K562 (cell line): ENCODE results near the gene APOBEC3C. TPM values are rescaled to one million over a fixed set of nuclear protein-coding genes. Genes with fewer than 3 reads are reported as not detected.
"Not testable (repeated sequence)": the region's sequence is repeated elsewhere in the genome, so short reads cannot be mapped to it uniquely, and the experiment has no call there.

ENCODE experiments used
- ATAC-seq: fragments of 200-7000 bp; cut with Tn5 transposase; 3 replicates; pipeline ENCODE4 v1.9.1; 2020; ENCODE audit warnings: moderate library complexity
- BruUV-seq: library from RNA; stranded (reverse); fragments of 400-500 nt; replicated peaks from 2 replicates; lab custom pipeline; 2021; lab: Mats Ljungman, UMichigan
- CTCF ChIA-PET: fragments of 300-600 bp; formaldehyde crosslinking; extraction: SDS; loops from one replicate; lab custom pipeline; 2021; ENCODE audit warnings: low intra/inter-chr PET ratio; lab: Yijun Ruan, JAX
- POLR2A ChIA-PET: fragments of 300-600, 350-650 bp; sonication (Branson Sonifier 250); formaldehyde crosslinking; extraction: SDS; loops from one replicate; lab custom pipeline; 2021; ENCODE audit warnings: antibody characterized with exemption, inconsistent platforms; lab: Yijun Ruan, JAX
- DNase-seq, 4 experiments: peaks; one replicate each; pipeline versions ENCODE4 v3.0.0 to v3.0.0-alpha.2; 2011 to 2018; ENCODE audit warnings: low spot score in 3 of 4, mixed read lengths in 3 of 4; ENCODE audit errors: extremely low read depth in 1 of 4
- FAIRE-seq: peaks from 2 replicates; lab custom pipeline; 2011; peaks lifted over from hg19 to GRCh38; lab: Jason Lieb, UNC
- H2AFZ ChIP-seq: 2 replicates; pipeline ENCODE4 v1.6.0; 2011; ENCODE audit warnings: low read depth, low read length, control low read depth, inconsistent platforms
- H3K27ac ChIP-seq: fragments of 200-600 bp; 3 replicates; pipeline ENCODE4 v1.8.0; 2011; ENCODE audit warnings: low read depth, mild to moderate bottlenecking, control low read depth, inconsistent platforms, low read length, moderate library complexity, mixed read lengths; ENCODE audit errors: extremely low read depth
- H3K27me3 ChIP-seq, 2 experiments: fragments of 300-600 bp in 1 of 2; 2 replicates in 1 of 2; 3 replicates in 1 of 2; pipeline versions ENCODE4 v1.6.0 to v1.8.0; 2011; ENCODE audit warnings: inconsistent platforms in 2 of 2, low read length in 2 of 2, mild to moderate bottlenecking in 1 of 2, mixed read lengths in 1 of 2, moderate library complexity in 1 of 2; ENCODE audit not compliant: control insufficient read depth in 2 of 2, insufficient read depth in 2 of 2
- H3K36me3 ChIP-seq: fragments of 300-600 bp; 3 replicates; pipeline ENCODE4 v1.8.0; 2011; ENCODE audit warnings: mild to moderate bottlenecking, low read length, inconsistent platforms; ENCODE audit not compliant: control insufficient read depth, insufficient read depth
- H3K4me1 ChIP-seq, 2 experiments: fragments of 200-600 bp in 1 of 2; replicated peaks in 1 of 2; 2 replicates in 1 of 2; 3 replicates in 1 of 2; pipeline versions ENCODE4 v1.5.1 to v1.8.0; 2011; ENCODE audit warnings: inconsistent platforms in 2 of 2, low read length in 2 of 2, mild to moderate bottlenecking in 1 of 2, mixed read lengths in 1 of 2, moderate library complexity in 1 of 2; ENCODE audit not compliant: control insufficient read depth in 2 of 2, insufficient read depth in 2 of 2
- H3K4me2 ChIP-seq: 2 replicates; pipeline ENCODE4 v1.6.1; 2011; ENCODE audit warnings: low read length, control low read depth, inconsistent platforms, mixed read lengths; ENCODE audit not compliant: insufficient read depth
- H3K4me3 ChIP-seq: fragments of 200-600 bp; sonication (generic), shearing (Covaris generic); 2 replicates; pipeline ENCODE4 v1.5.1; 2016; ENCODE audit warnings: control low read depth, inconsistent platforms
- H3K79me2 ChIP-seq: fragments of 200-600 bp; 3 replicates; pipeline ENCODE4 v1.8.0; 2011; ENCODE audit warnings: low read length, inconsistent platforms; ENCODE audit not compliant: control insufficient read depth, insufficient read depth
- H3K9ac ChIP-seq, 2 experiments: 2 replicates each; pipeline versions ENCODE4 v1.6.0 to v1.6.1; 2011; ENCODE audit warnings: low read depth in 2 of 2, low read length in 2 of 2, control low read depth in 1 of 2, inconsistent platforms in 1 of 2, mild to moderate bottlenecking in 1 of 2, mixed read lengths in 1 of 2; ENCODE audit not compliant: insufficient read depth in 1 of 2
- H3K9me1 ChIP-seq: one replicate; pipeline ENCODE4 v1.6.0; 2011; ENCODE audit warnings: inconsistent platforms, mild to moderate bottlenecking, low read length, moderate library complexity; ENCODE audit not compliant: control insufficient read depth, insufficient read depth
- H3K9me3 ChIP-seq: replicated peaks from 2 replicates; pipeline ENCODE4 v1.5.1; 2011; ENCODE audit warnings: low read depth, low read length, inconsistent platforms; ENCODE audit not compliant: control insufficient read depth, insufficient read depth
- H4K20me1 ChIP-seq: replicated peaks from 2 replicates; pipeline ENCODE4 v1.6.1; 2011; ENCODE audit warnings: low read length, inconsistent platforms, mixed read lengths; ENCODE audit not compliant: control insufficient read depth, insufficient read depth
- KDM5B ChIP-seq: fragments of 200-600 bp; sonication (generic); IDR thresholded peaks from 2 replicates; pipeline ENCODE4 v1.6.1; 2012; ENCODE audit warnings: low read depth, mild to moderate bottlenecking, moderate library complexity, low read length, control low read depth, inconsistent platforms; ENCODE audit not compliant: insufficient replicate concordance
- PHF8 ChIP-seq: fragments of 200-600 bp; sonication (generic); IDR thresholded peaks from 2 replicates; pipeline ENCODE4 v1.6.1; 2012; ENCODE audit warnings: mixed run types, mild to moderate bottlenecking, inconsistent platforms, low read length, moderate library complexity, borderline replicate concordance
- WGBS: fragments of 100-300 bp; shearing (Covaris generic); methylation state at CpG from one replicate; pipeline ENCODE4 v1.1.6; 2016; ENCODE audit warnings: low coverage, mixed read lengths; ENCODE audit not compliant: insufficient coverage; ENCODE audit errors: missing lambda C conversion rate; 5-methylcytosine and 5-hydroxymethylcytosine counted together
- in situ Hi-C: fragments of 300-500 bp; cut with MboI; formaldehyde crosslinking; loops from 4 replicates; pipeline ENCODE4 v1.15.0; 2018; ENCODE audit warnings: inconsistent platforms, mixed read lengths
- intact Hi-C: fragments of 100-400 bp; cut with micrococcal nuclease; formaldehyde crosslinking; loops from 2 replicates; pipeline ENCODE4 v1.14.2; 2022
- polyA plus RNA-seq, 8 experiments: library from polyadenylated mRNA; depleted of rRNA in 4 of 8; stranded (reverse) in 5 of 8; unstranded in 3 of 8; fragments of >200 nt; fragmentation: Nextera tagmentation in 2 of 8; fragmentation: Illumina TruSeq in 1 of 8; extraction: Ambion mirVana in 2 of 8; extraction: Trizol in 1 of 8; gene quantifications; 2 replicates each; pipeline versions ENCODE4 v1.2.1 to v1.2.3, GENCODE V29; 2011 to 2014; ENCODE audit warnings: inconsistent platforms in 1 of 8, missing spikeins in 1 of 8
- total RNA-seq, 7 experiments: library from RNA; depleted of rRNA in 6 of 7; stranded (reverse); fragments of >200 nt in 6 of 7; fragmentation: Illumina TruSeq in 2 of 7; extraction: Trizol in 2 of 7; gene quantifications; 2 replicates each; pipeline versions ENCODE4 v1.2.1 to v1.2.3, GENCODE V29; 2011 to 2021; ENCODE audit warnings: low replicate concordance in 1 of 7
- TF ChIP-seq, protein P1 (sequence below): fragments of 450-650 bp; IDR thresholded peaks from 2 replicates; pipeline ENCODE4 v1.6.1; 2016; ENCODE audit warnings: low read depth

APOBEC3C gene
- total and polyA plus RNA-seq, 9 of the 15 experiments (the other 6 are each of a cell fraction or from before 2014, with no cell fraction given) = 12.4 to 285 (median 55.5) TPM

DNA sequence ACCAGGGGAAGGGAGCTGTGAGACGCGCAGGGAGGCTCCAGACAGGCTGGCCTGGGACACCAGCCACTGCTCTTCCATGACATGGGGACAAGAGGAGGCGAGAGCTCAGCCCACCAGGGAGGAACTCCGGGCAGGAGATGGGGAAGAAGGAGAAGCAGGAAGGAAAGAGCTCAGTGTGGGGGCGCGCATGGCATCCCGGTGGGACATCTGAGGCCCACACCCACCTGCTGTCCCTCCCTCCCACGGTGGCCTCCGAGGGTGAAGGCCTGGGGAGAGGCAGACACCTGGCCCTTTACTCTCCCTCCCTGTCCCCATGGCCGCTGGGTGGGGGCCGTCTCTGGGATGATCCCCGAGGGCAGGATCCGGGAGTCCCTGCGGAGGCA, 26.1 kb downstream of the APOBEC3C start:
- POLR2A ChIA-PET, H3K27me3 ChIP-seq, intact Hi-C loops, DNase-seq, BruUV-seq, H3K9me1 ChIP-seq, H3K9me3 ChIP-seq, FAIRE-seq, H3K27ac ChIP-seq, H4K20me1 ChIP-seq, H3K36me3 ChIP-seq, H3K4me3 ChIP-seq, CTCF ChIA-PET: not testable (repeated sequence)
- 47% methylated on average over 3 of the region's 14 CpGs for WGBS
- H3K9ac ChIP-seq = peak overlapping the region in 1 of 2 experiments; percentile 68; a peak in 2 of 4 replicates
- H3K4me2 ChIP-seq = peak overlapping the region; percentile 49; the same call in 1 of the 2 replicates
- ATAC-seq = peak; percentile 3; the same call in 2 of the 3 replicates
- peaks cover 0 to 22% of the 10 kb centered on the region in 2 experiments; a peak in 4 of 5 replicates for H3K4me1 ChIP-seq
- in situ Hi-C loops = loop anchor here (5.0 kb wide), 1 partner anchor 37 kb away; the partner anchor contains the start of gene APOBEC3G
- H2AFZ ChIP-seq = peak overlapping the region; percentile 45; the same call in 1 of the 2 replicates
- H3K79me2 ChIP-seq = peaks cover 14% of the 10 kb centered on the region

DNA sequence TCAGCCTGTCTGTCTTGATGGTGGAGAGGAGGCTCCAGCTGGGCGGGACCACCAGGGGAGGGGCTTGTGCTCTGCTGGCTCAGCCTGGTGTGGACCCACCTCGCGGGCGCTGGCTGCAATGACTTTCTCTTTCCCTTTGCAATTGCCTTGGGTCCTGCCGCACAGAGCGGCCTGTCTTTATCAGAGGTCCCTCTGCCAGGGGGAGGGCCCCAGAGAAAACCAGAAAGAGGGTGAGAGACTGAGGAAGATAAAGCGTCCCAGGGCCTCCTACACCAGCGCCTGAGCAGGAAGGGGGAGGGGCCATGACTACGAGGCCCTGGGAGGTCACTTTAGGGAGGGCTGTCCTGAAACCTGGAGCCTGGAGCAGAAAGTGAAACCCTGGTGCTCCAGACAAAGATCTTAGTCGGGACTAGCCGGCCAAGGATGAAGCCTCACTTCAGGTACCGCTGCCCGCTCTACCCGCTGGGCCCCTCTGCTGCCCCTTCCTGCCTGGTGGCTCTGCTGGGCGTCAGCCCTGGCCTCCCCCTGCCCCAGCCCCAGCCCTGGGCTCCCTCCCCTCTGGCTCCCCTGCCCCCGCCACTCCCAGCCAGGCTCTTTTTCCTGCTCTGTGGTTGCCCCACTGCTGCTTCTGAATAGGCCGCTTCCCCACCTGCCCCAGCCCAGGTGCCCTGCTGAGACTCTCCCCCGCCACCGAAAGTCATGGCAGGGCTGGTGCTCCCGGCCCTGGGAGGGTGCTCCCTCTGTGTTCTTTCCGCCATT, 26.7 kb downstream of the APOBEC3C start, which contains the start of gene APOBEC3F:
Gene APOBEC3F, plus strand, starts transcription at position 327 of the 759 bp plus-strand sequence. Its CDS starts 97 bp downstream, at position 424.
- BruUV-seq, POLR2A ChIA-PET, H3K27me3 ChIP-seq, H3K36me3 ChIP-seq, H3K9me3 ChIP-seq, CTCF ChIA-PET, intact Hi-C loops, H3K9me1 ChIP-seq, H4K20me1 ChIP-seq: not testable (repeated sequence)
- Histone ChIP-seq H3K27ac (peak within 1 kb of the TSS; percentile 68), H3K4me3 (peak within 1 kb of the TSS; percentile 60), H3K9ac (peak within 1 kb of the TSS; percentile 53 to 89), H3K4me2 (peak within 1 kb of the TSS; percentile 79), H3K4me1 (peaks cover 0 to 27% of the 10 kb centered on the region in 2 experiments; a peak in 4 of 5 replicates), H3K79me2 (peaks cover 14% of the 10 kb centered on the region), H2AFZ (peak within 1 kb of the TSS; percentile 55)
- ATAC-seq (peak; percentile 95), DNase-seq (peak; percentile 27 to 68 (median 30)), FAIRE-seq (peak; percentile 92)
- 0% methylated on average over 10 of the region's 21 CpGs for WGBS
- in situ Hi-C loops = loop anchor here (5.0 kb wide), 1 partner anchor 37 kb away; the partner anchor contains the start of gene APOBEC3G
- peak; percentile 69 for TF ChIP-seq KDM5B
- TF ChIP-seq, protein P1, sequence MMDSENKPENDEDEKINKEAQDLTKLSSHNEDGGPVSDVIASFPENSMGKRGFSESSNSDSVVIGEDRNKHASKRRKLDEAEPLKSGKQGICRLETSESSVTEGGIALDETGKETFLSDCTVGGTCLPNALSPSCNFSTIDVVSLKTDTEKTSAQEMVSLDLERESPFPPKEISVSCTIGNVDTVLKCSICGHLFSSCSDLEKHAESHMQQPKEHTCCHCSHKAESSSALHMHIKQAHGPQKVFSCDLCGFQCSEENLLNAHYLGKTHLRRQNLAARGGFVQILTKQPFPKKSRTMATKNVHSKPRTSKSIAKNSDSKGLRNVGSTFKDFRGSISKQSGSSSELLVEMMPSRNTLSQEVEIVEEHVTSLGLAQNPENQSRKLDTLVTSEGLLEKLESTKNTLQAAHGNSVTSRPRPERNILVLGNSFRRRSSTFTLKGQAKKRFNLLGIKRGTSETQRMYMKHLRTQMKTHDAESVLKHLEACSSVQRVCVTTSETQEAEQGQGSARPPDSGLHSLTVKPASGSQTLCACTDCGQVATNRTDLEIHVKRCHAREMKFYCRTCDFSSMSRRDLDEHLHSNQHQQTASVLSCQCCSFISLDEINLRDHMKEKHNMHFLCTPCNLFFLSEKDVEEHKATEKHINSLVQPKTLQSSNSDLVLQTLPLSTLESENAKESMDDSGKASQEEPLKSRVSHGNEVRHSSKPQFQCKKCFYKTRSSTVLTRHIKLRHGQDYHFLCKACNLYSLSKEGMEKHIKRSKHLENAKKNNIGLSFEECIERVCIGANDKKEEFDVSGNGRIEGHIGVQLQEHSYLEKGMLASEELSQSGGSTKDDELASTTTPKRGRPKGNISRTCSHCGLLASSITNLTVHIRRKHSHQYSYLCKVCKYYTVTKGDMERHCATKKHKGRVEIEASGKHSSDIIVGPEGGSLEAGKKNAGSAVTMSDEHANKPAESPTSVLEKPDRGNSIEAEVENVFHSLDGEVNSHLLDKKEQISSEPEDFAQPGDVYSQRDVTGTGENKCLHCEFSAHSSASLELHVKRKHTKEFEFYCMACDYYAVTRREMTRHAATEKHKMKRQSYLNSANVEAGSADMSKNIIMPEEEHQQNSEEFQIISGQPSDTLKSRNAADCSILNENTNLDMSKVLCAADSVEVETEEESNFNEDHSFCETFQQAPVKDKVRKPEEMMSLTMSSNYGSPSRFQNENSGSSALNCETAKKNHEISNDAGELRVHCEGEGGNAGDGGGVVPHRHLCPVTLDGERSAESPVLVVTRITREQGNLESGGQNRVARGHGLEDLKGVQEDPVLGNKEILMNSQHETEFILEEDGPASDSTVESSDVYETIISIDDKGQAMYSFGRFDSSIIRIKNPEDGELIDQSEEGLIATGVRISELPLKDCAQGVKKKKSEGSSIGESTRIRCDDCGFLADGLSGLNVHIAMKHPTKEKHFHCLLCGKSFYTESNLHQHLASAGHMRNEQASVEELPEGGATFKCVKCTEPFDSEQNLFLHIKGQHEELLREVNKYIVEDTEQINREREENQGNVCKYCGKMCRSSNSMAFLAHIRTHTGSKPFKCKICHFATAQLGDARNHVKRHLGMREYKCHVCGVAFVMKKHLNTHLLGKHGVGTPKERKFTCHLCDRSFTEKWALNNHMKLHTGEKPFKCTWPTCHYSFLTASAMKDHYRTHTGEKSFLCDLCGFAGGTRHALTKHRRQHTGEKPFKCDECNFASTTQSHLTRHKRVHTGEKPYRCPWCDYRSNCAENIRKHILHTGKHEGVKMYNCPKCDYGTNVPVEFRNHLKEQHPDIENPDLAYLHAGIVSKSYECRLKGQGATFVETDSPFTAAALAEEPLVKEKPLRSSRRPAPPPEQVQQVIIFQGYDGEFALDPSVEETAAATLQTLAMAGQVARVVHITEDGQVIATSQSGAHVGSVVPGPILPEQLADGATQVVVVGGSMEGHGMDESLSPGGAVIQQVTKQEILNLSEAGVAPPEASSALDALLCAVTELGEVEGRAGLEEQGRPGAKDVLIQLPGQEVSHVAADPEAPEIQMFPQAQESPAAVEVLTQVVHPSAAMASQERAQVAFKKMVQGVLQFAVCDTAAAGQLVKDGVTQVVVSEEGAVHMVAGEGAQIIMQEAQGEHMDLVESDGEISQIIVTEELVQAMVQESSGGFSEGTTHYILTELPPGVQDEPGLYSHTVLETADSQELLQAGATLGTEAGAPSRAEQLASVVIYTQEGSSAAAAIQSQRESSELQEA = peak; percentile 59; the same call in 1 of the 2 replicates
- TF ChIP-seq PHF8 = peak; percentile 43; the same call in 1 of the 2 replicates
